Trophoblast cell (in vitro differentiated cells and primary cell): ENCODE results near the gene COMMD10.

ENCODE experiments used
- DNase-seq, 2 donors: peaks; one replicate each; pipeline ENCODE4 v3.0.0-alpha.2; 2016
- H2AFZ ChIP-seq: 2 replicates; pipeline ENCODE4 v1.6.1; 2013; ENCODE audit warnings: low read length, moderate library complexity, mild to moderate bottlenecking; ENCODE audit not compliant: insufficient read depth, poor library complexity
- H2AK5ac ChIP-seq: 2 replicates; pipeline ENCODE4 v1.6.1; 2013; ENCODE audit warnings: mild to moderate bottlenecking, low read length
- H2BK120ac ChIP-seq: 2 replicates; pipeline ENCODE4 v1.6.1; 2013; ENCODE audit warnings: low read length, mild to moderate bottlenecking, moderate library complexity; ENCODE audit not compliant: insufficient read depth, poor library complexity
- H2BK12ac ChIP-seq: 2 replicates; pipeline ENCODE4 v1.6.1; 2013; ENCODE audit warnings: mild to moderate bottlenecking, low read length, moderate library complexity
- H2BK5ac ChIP-seq: 2 replicates; pipeline ENCODE4 v1.6.1; 2013; ENCODE audit warnings: low read length, low read depth, moderate library complexity, mild to moderate bottlenecking; ENCODE audit not compliant: poor library complexity
- H3K14ac ChIP-seq: 2 replicates; pipeline ENCODE4 v1.6.1; 2013; ENCODE audit warnings: mild to moderate bottlenecking, low read length
- H3K18ac ChIP-seq: 2 replicates; pipeline ENCODE4 v1.6.1; 2013; ENCODE audit warnings: mild to moderate bottlenecking, low read length
- H3K23ac ChIP-seq: 2 replicates; pipeline ENCODE4 v1.6.1; 2013; ENCODE audit warnings: low read length
- H3K27ac ChIP-seq: 2 replicates; pipeline ENCODE4 v1.5.1; 2013; ENCODE audit warnings: low read depth, mild to moderate bottlenecking, inconsistent platforms, low read length, moderate library complexity
- H3K27me3 ChIP-seq: 2 replicates; pipeline ENCODE4 v1.6.1; 2013; ENCODE audit warnings: inconsistent platforms, mild to moderate bottlenecking, low read length, moderate library complexity; ENCODE audit not compliant: insufficient read depth
- H3K36me3 ChIP-seq, 2 experiments: 1 replicate in 1 of 2; 2 replicates in 1 of 2; pipeline ENCODE4 v1.6.1; 2013; ENCODE audit warnings: low read length in 2 of 2, mild to moderate bottlenecking in 2 of 2, moderate library complexity in 1 of 2; ENCODE audit not compliant: insufficient read depth in 2 of 2, control insufficient read depth in 1 of 2
- H3K4ac ChIP-seq: 2 replicates; pipeline ENCODE4 v1.6.1; 2013; ENCODE audit warnings: low read depth, mild to moderate bottlenecking, low read length, moderate library complexity
- H3K4me1 ChIP-seq, 2 experiments: 1 replicate in 1 of 2; 2 replicates in 1 of 2; pipeline ENCODE4 v1.6.1; 2013; ENCODE audit warnings: low read length in 2 of 2, mild to moderate bottlenecking in 2 of 2, moderate library complexity in 1 of 2; ENCODE audit not compliant: insufficient read depth in 2 of 2, control insufficient read depth in 1 of 2
- H3K4me2 ChIP-seq: 2 replicates; pipeline ENCODE4 v1.6.1; 2013; ENCODE audit warnings: inconsistent platforms, mild to moderate bottlenecking, low read length, moderate library complexity
- H3K4me3 ChIP-seq: 2 replicates; pipeline ENCODE4 v1.5.1; 2013; ENCODE audit warnings: mild to moderate bottlenecking, low read depth, low read length, inconsistent platforms
- H3K79me1 ChIP-seq: one replicate; pipeline ENCODE4 v1.6.1; 2013; ENCODE audit warnings: low read length
- H3K79me2 ChIP-seq: 2 replicates; pipeline ENCODE4 v1.6.1; 2013; ENCODE audit warnings: low read length, mild to moderate bottlenecking; ENCODE audit not compliant: control insufficient read depth, insufficient read depth, poor library complexity
- H3K9ac ChIP-seq: 2 replicates; pipeline ENCODE4 v1.6.1; 2013; ENCODE audit warnings: mild to moderate bottlenecking, low read length
- H3K9me3 ChIP-seq: 2 replicates; pipeline ENCODE4 v1.6.1; 2013; ENCODE audit warnings: low read depth, mild to moderate bottlenecking, control low read depth, inconsistent platforms, low read length; ENCODE audit not compliant: insufficient read depth
- H4K12ac ChIP-seq: 2 replicates; pipeline ENCODE4 v1.6.1; 2013; ENCODE audit warnings: low read depth, mild to moderate bottlenecking, low read length, moderate library complexity
- H4K8ac ChIP-seq: 2 replicates; pipeline ENCODE4 v1.6.1; 2013; ENCODE audit warnings: low read depth, mild to moderate bottlenecking, low read length, moderate library complexity
- H4K91ac ChIP-seq: one replicate; pipeline ENCODE4 v1.6.1; 2013; ENCODE audit warnings: low read depth, mild to moderate bottlenecking, low read length, moderate library complexity
- WGBS: extraction: QIAGEN DNeasy Blood & Tissue Kit; methylation state at CpG from one replicate; pipeline ENCODE4 v1.1.7; 2013; ENCODE audit warnings: missing lambda C conversion rate; ENCODE audit not compliant: insufficient read length, insufficient coverage; ENCODE audit errors: extremely low coverage; 5-methylcytosine and 5-hydroxymethylcytosine counted together

Gene COMMD10

GRCh38 chr5:116144991-116145390, 60.2 kb downstream of the COMMD10 start:
- no peak overlapping the region for H2BK5ac ChIP-seq
- no peaks in the 10 kb centered on the region for H3K9me3 ChIP-seq
- no peak overlapping the region for H3K18ac ChIP-seq
- no peaks in the 10 kb centered on the region for H3K79me1 ChIP-seq
- no peak overlapping the region for H4K12ac ChIP-seq
- no peaks in the 10 kb centered on the region for H3K36me3 ChIP-seq
- H3K79me2 ChIP-seq: no peaks in the 10 kb centered on the region
- WGBS: no CpG with 5 or more reads among the region's 2 CpGs
- no peak overlapping the region for H3K23ac ChIP-seq
- H2AFZ ChIP-seq: no peak overlapping the region
- no peaks in the 10 kb centered on the region for H3K4me1 ChIP-seq
- no peak overlapping the region for H2AK5ac ChIP-seq
- no peak overlapping the region for H3K4ac ChIP-seq
- DNase-seq: no peak
- H3K4me2 ChIP-seq: no peak overlapping the region
- H4K91ac ChIP-seq: no peak overlapping the region
- no peak overlapping the region for H3K9ac ChIP-seq
- no peaks in the 10 kb centered on the region for H3K27me3 ChIP-seq
- no peak overlapping the region for H2BK120ac ChIP-seq
- H2BK12ac ChIP-seq: no peak overlapping the region
- H3K27ac ChIP-seq: no peak overlapping the region
- no peak overlapping the region for H3K4me3 ChIP-seq
- no peak overlapping the region for H3K14ac ChIP-seq
- H4K8ac ChIP-seq: no peak overlapping the region

GRCh38 chr5:116145416-116145815, 60.6 kb downstream of the COMMD10 start:
- no peaks in the 10 kb centered on the region for H3K79me2 ChIP-seq
- no peak overlapping the region for H3K4ac ChIP-seq
- no peak overlapping the region for H2AK5ac ChIP-seq
- H3K18ac ChIP-seq: no peak overlapping the region
- no peak overlapping the region for H2BK120ac ChIP-seq
- H3K14ac ChIP-seq: no peak overlapping the region
- no peaks in the 10 kb centered on the region for H3K36me3 ChIP-seq
- H2BK5ac ChIP-seq: no peak overlapping the region
- H3K79me1 ChIP-seq: no peaks in the 10 kb centered on the region
- H3K27ac ChIP-seq: no peak overlapping the region
- no peaks in the 10 kb centered on the region for H3K4me1 ChIP-seq
- H4K91ac ChIP-seq: no peak overlapping the region
- H2BK12ac ChIP-seq: no peak overlapping the region
- H3K23ac ChIP-seq: no peak overlapping the region
- no peak overlapping the region for H3K4me2 ChIP-seq
- H3K27me3 ChIP-seq: no peaks in the 10 kb centered on the region
- no peak overlapping the region for H3K4me3 ChIP-seq
- no peak overlapping the region for H4K8ac ChIP-seq
- no peak overlapping the region for H3K9ac ChIP-seq
- H4K12ac ChIP-seq: no peak overlapping the region
- WGBS: no CpG with 5 or more reads among the region's 3 CpGs
- no peak for DNase-seq
- H3K9me3 ChIP-seq: no peaks in the 10 kb centered on the region
- no peak overlapping the region for H2AFZ ChIP-seq

- Histone ChIP-seq H3K36me3 (no peaks in the 10 kb centered on the region), H3K79me1 (no peaks in the 10 kb centered on the region), H2BK12ac (no peak overlapping the region), H4K12ac (no peak overlapping the region), H2AFZ (no peak overlapping the region), H3K4ac (no peak overlapping the region), H3K27me3 (no peaks in the 10 kb centered on the region), H3K4me3 (no peak overlapping the region), H3K9me3 (no peaks in the 10 kb centered on the region), H3K9ac (no peak overlapping the region), H3K4me1 (no peaks in the 10 kb centered on the region), H3K23ac (no peak overlapping the region), H3K79me2 (no peaks in the 10 kb centered on the region), H4K91ac (no peak overlapping the region), H2AK5ac (no peak overlapping the region), H3K27ac (no peak overlapping the region), H2BK120ac (no peak overlapping the region), H3K18ac (no peak overlapping the region), H3K4me2 (no peak overlapping the region), H3K14ac (no peak overlapping the region), H2BK5ac (no peak overlapping the region), H4K8ac (no peak overlapping the region)
- DNase-seq: no peak
Measured at GRCh38 chr5:116152169-116152568, 67.3 kb downstream of the COMMD10 start.

GRCh38 chr5:116153687-116154174, 68.9 kb downstream of the COMMD10 start:
- no peak overlapping the region for H3K18ac ChIP-seq
- H4K91ac ChIP-seq: no peak overlapping the region
- no peak overlapping the region for H2AK5ac ChIP-seq
- WGBS: no CpG with 5 or more reads among the region's 2 CpGs
- H3K4ac ChIP-seq: no peak overlapping the region
- H2BK5ac ChIP-seq: no peak overlapping the region
- no peak overlapping the region for H3K23ac ChIP-seq
- H4K8ac ChIP-seq: no peak overlapping the region
- no peak overlapping the region for H3K4me3 ChIP-seq
- H3K36me3 ChIP-seq: no peaks in the 10 kb centered on the region
- H3K27me3 ChIP-seq: no peaks in the 10 kb centered on the region
- no peaks in the 10 kb centered on the region for H3K4me1 ChIP-seq
- no peaks in the 10 kb centered on the region for H3K79me1 ChIP-seq
- H3K9ac ChIP-seq: no peak overlapping the region
- no peak overlapping the region for H3K4me2 ChIP-seq
- no peak overlapping the region for H2BK12ac ChIP-seq
- H4K12ac ChIP-seq: no peak overlapping the region
- no peak overlapping the region for H2AFZ ChIP-seq
- no peak overlapping the region for H2BK120ac ChIP-seq
- H3K14ac ChIP-seq: no peak overlapping the region
- no peaks in the 10 kb centered on the region for H3K9me3 ChIP-seq
- H3K79me2 ChIP-seq: no peaks in the 10 kb centered on the region
- no peak for DNase-seq
- no peak overlapping the region for H3K27ac ChIP-seq
